GM20000 (cell line): ENCODE results near the gene GINM1.

Experiments used
- DNase-seq: peaks from one replicate; pipeline ENCODE4 v3.0.0; 2012; ENCODE audit warnings: low spot score
- CTCF ChIP-seq: IDR thresholded peaks from 2 replicates; pipeline ENCODE4 v1.5.1; 2012; ENCODE audit warnings: mild to moderate bottlenecking, control low read depth; ENCODE audit errors: extremely low read depth, missing control alignments

The GINM1 gene

GRCh38 chr6:149593408-149593807 is 27.2 kb downstream of the GINM1 start:
- TF ChIP-seq CTCF = no peak
- no peak for DNase-seq

GRCh38 chr6:149600508-149600907 is 34.3 kb downstream of the GINM1 start:
- TF ChIP-seq CTCF = no peak
- no peak for DNase-seq

GRCh38 chr6:149608381-149608982 is 42.3 kb downstream of the GINM1 start:
- TF ChIP-seq CTCF = no peak
- DNase-seq = no peak

GRCh38 chr6:149614337-149614736 is 48.2 kb downstream of the GINM1 start:
- no peak for DNase-seq
- no peak for TF ChIP-seq CTCF

- DNase-seq = no peak
Measured at GRCh38 chr6:149615805-149616204, 49.6 kb downstream of the GINM1 start.

GRCh38 chr6:149627672-149628071 is 61.5 kb downstream of the GINM1 start:
- DNase-seq = no peak
- no peak for TF ChIP-seq CTCF

More at GRCh38 chr6:149615805-149616204, 49.6 kb downstream of the GINM1 start:
- no peak for TF ChIP-seq CTCF

- no peak for DNase-seq
- TF ChIP-seq CTCF = no peak
Measured at GRCh38 chr6:149628875-149629510, 62.8 kb downstream of the GINM1 start.
